ENCODE results near the gene LRRC8E. TPM values are rescaled to one million over a fixed set of nuclear protein-coding genes. Genes with fewer than 3 reads are reported as not detected.

LRRC8E gene
- total RNA-seq, 2 donors from 2014 or later, result 2.9 to 4.0 TPM

DNA sequence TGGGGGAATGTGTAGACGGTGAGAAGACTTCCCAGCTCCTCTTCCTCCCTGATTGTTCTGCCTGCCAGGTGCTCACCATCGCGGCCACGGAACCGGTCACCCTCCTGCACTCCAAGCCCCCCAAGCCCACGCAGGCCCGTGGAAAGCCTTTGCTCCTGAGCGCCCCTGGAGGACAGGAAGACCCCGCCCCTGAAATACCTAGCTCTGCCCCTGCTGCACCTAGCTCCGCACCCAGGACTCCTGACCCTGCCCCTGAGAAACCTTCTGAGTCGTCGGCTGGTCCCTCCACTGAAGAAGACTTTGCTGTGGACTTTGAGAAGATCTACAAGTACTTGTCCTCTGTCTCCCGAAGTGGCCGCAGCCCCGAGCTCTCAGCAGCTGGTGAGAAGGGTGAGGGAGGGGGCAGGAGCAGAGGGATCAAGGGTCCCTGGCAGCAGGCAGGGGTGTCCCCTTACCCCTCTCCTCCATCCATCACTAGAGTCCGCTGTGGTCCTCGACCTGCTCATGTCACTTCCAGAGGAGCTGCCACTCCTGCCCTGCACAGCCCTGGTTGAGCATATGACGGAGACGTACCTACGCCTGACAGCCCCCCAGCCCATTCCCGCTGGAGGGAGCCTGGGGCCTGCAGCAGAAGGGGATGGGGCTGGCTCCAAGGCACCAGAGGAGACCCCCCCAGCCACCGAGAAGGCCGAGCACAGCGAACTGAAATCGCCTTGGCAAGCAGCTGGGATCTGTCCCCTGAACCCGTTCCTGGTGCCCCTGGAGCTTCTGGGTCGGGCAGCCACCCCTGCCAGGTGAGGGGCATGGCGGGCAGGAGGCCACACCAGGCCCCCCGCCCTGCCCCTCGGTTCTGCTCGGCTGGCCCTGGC is 33.9 kb downstream of the LRRC8E start:
- intact Hi-C loops (cut with DNase I), result loop anchor here (10.0 kb wide), 1 partner anchor 67 kb away; no protein-coding TSS in a partner anchor
- DNase-seq, result no peak
- peak overlapping the region in 1 of 2 donors; percentile 3 for H3K9ac ChIP-seq (ENCODE audit: low read depth in 2 of 2, low read length in 2 of 2)
- TF ChIP-seq, protein P1, sequence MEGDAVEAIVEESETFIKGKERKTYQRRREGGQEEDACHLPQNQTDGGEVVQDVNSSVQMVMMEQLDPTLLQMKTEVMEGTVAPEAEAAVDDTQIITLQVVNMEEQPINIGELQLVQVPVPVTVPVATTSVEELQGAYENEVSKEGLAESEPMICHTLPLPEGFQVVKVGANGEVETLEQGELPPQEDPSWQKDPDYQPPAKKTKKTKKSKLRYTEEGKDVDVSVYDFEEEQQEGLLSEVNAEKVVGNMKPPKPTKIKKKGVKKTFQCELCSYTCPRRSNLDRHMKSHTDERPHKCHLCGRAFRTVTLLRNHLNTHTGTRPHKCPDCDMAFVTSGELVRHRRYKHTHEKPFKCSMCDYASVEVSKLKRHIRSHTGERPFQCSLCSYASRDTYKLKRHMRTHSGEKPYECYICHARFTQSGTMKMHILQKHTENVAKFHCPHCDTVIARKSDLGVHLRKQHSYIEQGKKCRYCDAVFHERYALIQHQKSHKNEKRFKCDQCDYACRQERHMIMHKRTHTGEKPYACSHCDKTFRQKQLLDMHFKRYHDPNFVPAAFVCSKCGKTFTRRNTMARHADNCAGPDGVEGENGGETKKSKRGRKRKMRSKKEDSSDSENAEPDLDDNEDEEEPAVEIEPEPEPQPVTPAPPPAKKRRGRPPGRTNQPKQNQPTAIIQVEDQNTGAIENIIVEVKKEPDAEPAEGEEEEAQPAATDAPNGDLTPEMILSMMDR (IDR thresholded peaks at IDR 0.05), result no peak
- H3K4me1 ChIP-seq, result peaks cover 6% of the 10 kb centered on the region
- peaks cover 17% of the 10 kb centered on the region for H3K27me3 ChIP-seq
- H3K36me3 ChIP-seq, result no peaks in the 10 kb centered on the region
- no peak overlapping the region for H3K4me3 ChIP-seq
- H3K27ac ChIP-seq, result no peak overlapping the region
- no peaks in the 10 kb centered on the region for H3K9me3 ChIP-seq

- peaks cover 6% of the 10 kb centered on the region for H3K4me1 ChIP-seq
- TF ChIP-seq, protein P1 (IDR thresholded peaks at IDR 0.05), result no peak
- DNase-seq, result no peak
- H3K9ac ChIP-seq (ENCODE audit: low read depth in 2 of 2, low read length in 2 of 2), result peak overlapping the region in 1 of 2 donors; percentile 3
- H3K27ac ChIP-seq, result no peak overlapping the region
- intact Hi-C loops (cut with DNase I), result loop anchor here (10.0 kb wide), 1 partner anchor 68 kb away; no protein-coding TSS in a partner anchor
- peaks cover 10% of the 10 kb centered on the region for H3K27me3 ChIP-seq
- H3K4me3 ChIP-seq, result no peak overlapping the region
- no peaks in the 10 kb centered on the region for H3K9me3 ChIP-seq
- H3K36me3 ChIP-seq, result no peaks in the 10 kb centered on the region
Observed at GRCh38 chr19:7922836-7923195, 34.5 kb downstream of the LRRC8E start.

- peaks cover 6% of the 10 kb centered on the region for H3K4me1 ChIP-seq
- H3K27me3 ChIP-seq, result peaks cover 3% of the 10 kb centered on the region
- H3K36me3 ChIP-seq, result no peaks in the 10 kb centered on the region
- H3K9me3 ChIP-seq, result no peaks in the 10 kb centered on the region
- no peak overlapping the region for H3K9ac ChIP-seq (ENCODE audit: low read depth in 2 of 2, low read length in 2 of 2)
- no peak for DNase-seq
- no peak overlapping the region for H3K27ac ChIP-seq
- TF ChIP-seq, protein P1 (IDR thresholded peaks at IDR 0.05), result no peak
- H3K4me3 ChIP-seq, result no peak overlapping the region
- intact Hi-C loops (cut with DNase I), result loop anchor here (10.0 kb wide), 1 partner anchor 69 kb away; no protein-coding TSS in a partner anchor
Observed at GRCh38 chr19:7923295-7924191, 35.2 kb downstream of the LRRC8E start.

GRCh38 chr19:7924241-7924640 is 35.9 kb downstream of the LRRC8E start:
- Histone ChIP-seq H3K36me3 (no peaks in the 10 kb centered on the region), H3K4me3 (no peak overlapping the region), H3K9me3 (no peaks in the 10 kb centered on the region), H3K9ac (ENCODE audit: low read depth in 2 of 2, low read length in 2 of 2) (no peak overlapping the region), H3K4me1 (peaks cover 6% of the 10 kb centered on the region), H3K27me3 (no peaks in the 10 kb centered on the region), H3K27ac (no peak overlapping the region)
- TF ChIP-seq, protein P1 (IDR thresholded peaks at IDR 0.05), result no peak
- intact Hi-C loops (cut with DNase I), result loop anchor here (10.0 kb wide), 1 partner anchor 69 kb away; no protein-coding TSS in a partner anchor
- no peak for DNase-seq

GRCh38 chr19:7924651-7925170 is 36.4 kb downstream of the LRRC8E start:
- no peak overlapping the region for H3K9ac ChIP-seq (ENCODE audit: low read depth in 2 of 2, low read length in 2 of 2)
- TF ChIP-seq, protein P1 (IDR thresholded peaks at IDR 0.05), result no peak
- H3K27me3 ChIP-seq, result no peaks in the 10 kb centered on the region
- no peak for DNase-seq
- no peaks in the 10 kb centered on the region for H3K9me3 ChIP-seq
- no peaks in the 10 kb centered on the region for H3K36me3 ChIP-seq
- no peak overlapping the region for H3K4me3 ChIP-seq
- H3K4me1 ChIP-seq, result peaks cover 6% of the 10 kb centered on the region
- H3K27ac ChIP-seq, result no peak overlapping the region
- intact Hi-C loops (cut with DNase I), result loop anchor here (10.0 kb wide), 1 partner anchor 70 kb away; no protein-coding TSS in a partner anchor
